ENCODE data around the gene MCF2L2.

DNA sequence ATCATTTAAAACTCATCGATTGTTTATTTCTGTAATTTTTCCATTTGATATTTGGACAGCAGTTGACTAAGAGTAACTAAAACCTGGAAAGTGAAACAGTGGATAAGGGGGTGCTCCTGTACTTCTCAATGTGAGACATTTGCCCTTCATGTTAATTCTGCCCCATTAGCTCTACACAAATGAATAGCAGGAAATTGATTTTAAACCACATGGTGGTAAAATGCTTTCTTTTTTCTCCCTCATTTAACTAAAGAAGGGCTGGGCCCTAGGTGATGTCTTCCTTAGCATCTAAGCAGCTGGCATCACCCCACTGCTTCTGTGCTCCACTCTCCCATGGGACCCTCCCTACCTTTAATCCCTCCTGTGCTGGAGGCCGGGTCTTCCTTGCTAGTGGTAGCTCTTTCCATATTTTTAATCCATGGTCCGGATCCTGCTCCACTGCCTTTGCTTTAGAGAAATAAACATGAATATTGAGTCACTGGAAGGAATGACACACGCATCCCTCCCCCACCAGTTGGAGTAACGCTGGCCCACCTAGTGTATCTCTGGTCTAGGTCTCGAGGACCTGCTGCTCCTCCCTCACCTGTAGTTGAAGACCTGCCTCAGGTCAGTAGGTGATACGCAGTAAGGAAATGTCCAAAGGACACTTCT, 235.6 kb downstream of the MCF2L2 start:
- TF ChIP-seq, protein P1, sequence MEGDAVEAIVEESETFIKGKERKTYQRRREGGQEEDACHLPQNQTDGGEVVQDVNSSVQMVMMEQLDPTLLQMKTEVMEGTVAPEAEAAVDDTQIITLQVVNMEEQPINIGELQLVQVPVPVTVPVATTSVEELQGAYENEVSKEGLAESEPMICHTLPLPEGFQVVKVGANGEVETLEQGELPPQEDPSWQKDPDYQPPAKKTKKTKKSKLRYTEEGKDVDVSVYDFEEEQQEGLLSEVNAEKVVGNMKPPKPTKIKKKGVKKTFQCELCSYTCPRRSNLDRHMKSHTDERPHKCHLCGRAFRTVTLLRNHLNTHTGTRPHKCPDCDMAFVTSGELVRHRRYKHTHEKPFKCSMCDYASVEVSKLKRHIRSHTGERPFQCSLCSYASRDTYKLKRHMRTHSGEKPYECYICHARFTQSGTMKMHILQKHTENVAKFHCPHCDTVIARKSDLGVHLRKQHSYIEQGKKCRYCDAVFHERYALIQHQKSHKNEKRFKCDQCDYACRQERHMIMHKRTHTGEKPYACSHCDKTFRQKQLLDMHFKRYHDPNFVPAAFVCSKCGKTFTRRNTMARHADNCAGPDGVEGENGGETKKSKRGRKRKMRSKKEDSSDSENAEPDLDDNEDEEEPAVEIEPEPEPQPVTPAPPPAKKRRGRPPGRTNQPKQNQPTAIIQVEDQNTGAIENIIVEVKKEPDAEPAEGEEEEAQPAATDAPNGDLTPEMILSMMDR (conservative IDR thresholded peaks at IDR 0.05): no peak
- no peak for TF ChIP-seq EZH2 (IDR thresholded peaks at IDR 0.05; ENCODE audit: low read depth)
